HUDEP-2 (cell line): ENCODE results near the gene RAD51B.

ENCODE experiments used
- DNase-seq, 76 experiments: peaks; one replicate each; lab custom pipeline; 2025; ENCODE audit not compliant: unreplicated experiment in 76 of 76; lab: John Stamatoyannopoulos, UW

Gene RAD51B

GRCh38 chr14:68610251-68610793 lies 790.7 kb downstream of the RAD51B start:
- DNase-seq = no peak

- DNase-seq = no peak
These were observed 792.0 kb downstream of the RAD51B start for GRCh38 chr14:68611599-68611998.

- DNase-seq = no peak
These were observed 792.5 kb downstream of the RAD51B start for GRCh38 chr14:68612049-68612448.

GRCh38 chr14:68616221-68616902 lies 796.8 kb downstream of the RAD51B start:
- DNase-seq = no peak

- peak in 7 of 76 experiments; percentile 6 to 41 (median 14) for DNase-seq
These were observed 800.4 kb downstream of the RAD51B start for GRCh38 chr14:68619790-68620574.

GRCh38 chr14:68621400-68622365 lies 802.1 kb downstream of the RAD51B start:
- DNase-seq = no peak

GRCh38 chr14:68622856-68623255 lies 803.3 kb downstream of the RAD51B start:
- no peak for DNase-seq

- no peak for DNase-seq
These were observed 803.7 kb downstream of the RAD51B start for GRCh38 chr14:68623307-68623706.

- DNase-seq = no peak
These were observed 804.2 kb downstream of the RAD51B start for GRCh38 chr14:68623826-68624225.

GRCh38 chr14:68624541-68625220 lies 805.1 kb downstream of the RAD51B start:
- no peak for DNase-seq

GRCh38 chr14:68625366-68626090 lies 805.9 kb downstream of the RAD51B start:
- DNase-seq = no peak

- no peak for DNase-seq
These were observed 806.8 kb downstream of the RAD51B start for GRCh38 chr14:68626386-68626785.

- no peak for DNase-seq
These were observed 807.7 kb downstream of the RAD51B start for GRCh38 chr14:68627050-68627867.

- DNase-seq = no peak
These were observed 808.5 kb downstream of the RAD51B start for GRCh38 chr14:68627868-68628604.

GRCh38 chr14:68628605-68629310 lies 809.2 kb downstream of the RAD51B start:
- DNase-seq = no peak

GRCh38 chr14:68630081-68630571 lies 810.5 kb downstream of the RAD51B start:
- no peak for DNase-seq
